ENCODE data around the gene PARVA.

PARVA gene

DNA sequence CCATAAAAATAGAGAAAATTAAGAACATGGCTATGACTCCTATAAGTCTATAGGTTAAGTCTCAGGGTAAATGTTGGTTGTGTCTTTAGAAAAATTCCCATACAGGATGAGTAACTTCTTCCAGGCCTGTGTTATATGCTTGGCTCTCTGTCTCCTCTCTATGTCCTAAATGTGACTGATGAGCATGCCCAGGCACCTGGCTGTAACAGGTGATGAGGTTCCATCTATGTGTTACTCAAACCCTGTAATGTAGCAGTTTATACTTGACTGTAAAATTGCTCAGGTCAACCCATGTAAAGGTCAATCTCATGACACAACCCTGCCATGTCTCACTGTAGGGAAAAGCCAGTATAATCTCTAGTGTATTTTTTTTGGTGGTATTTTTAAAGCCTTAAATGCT lies 69.5 kb downstream of the PARVA start:
- no peak for TF ChIP-seq TCF12 (IDR thresholded peaks at IDR 0.05; ENCODE audit: low read depth)

DNA sequence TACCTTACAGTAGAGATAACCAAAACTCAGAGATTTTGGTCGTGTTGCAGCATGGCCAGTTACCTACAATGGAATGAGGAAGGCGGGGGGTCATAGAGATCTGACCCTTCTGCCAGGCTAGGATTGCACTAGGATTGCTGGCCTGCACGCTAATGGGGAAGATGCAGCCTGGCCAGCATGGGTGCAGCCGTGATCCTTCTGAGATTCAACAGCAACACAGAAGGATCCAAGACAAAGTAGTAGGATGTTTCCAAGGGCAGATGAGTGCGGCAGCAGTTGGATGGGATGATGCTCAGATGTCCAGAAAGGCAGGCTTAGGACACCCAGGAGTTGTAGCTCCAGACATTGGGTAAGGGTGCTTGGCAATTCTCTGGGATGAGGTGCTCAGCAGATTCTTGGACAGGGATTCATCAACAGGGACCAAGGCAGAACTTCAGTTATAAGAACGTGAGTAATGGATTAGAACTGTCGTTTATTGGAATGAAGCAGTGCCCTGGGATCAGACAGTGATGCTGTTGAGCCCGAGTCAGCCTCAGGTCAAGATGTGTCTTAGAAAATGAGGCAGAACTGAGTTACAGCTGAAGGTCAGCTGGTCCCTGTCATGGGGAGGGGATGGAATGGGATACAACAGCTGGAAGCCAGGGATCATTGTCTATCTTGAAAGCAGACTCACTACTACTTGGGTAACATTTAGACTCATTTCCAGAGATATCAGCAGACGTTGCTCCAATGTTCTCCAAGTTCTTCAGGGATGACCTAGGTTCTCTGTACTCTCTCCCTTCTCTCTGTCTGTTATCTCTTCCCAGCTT lies 71.0 kb downstream of the PARVA start:
- TF ChIP-seq, protein P1, sequence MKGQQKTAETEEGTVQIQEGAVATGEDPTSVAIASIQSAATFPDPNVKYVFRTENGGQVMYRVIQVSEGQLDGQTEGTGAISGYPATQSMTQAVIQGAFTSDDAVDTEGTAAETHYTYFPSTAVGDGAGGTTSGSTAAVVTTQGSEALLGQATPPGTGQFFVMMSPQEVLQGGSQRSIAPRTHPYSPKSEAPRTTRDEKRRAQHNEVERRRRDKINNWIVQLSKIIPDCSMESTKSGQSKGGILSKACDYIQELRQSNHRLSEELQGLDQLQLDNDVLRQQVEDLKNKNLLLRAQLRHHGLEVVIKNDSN (IDR thresholded peaks at IDR 0.05) = no peak
- TF ChIP-seq EP300 (IDR thresholded peaks at IDR 0.05; ENCODE audit: borderline replicate concordance) (no peak), ZBTB7A (IDR thresholded peaks at IDR 0.05; ENCODE audit: low read depth) (no peak)
- TF ChIP-seq, protein P2, sequence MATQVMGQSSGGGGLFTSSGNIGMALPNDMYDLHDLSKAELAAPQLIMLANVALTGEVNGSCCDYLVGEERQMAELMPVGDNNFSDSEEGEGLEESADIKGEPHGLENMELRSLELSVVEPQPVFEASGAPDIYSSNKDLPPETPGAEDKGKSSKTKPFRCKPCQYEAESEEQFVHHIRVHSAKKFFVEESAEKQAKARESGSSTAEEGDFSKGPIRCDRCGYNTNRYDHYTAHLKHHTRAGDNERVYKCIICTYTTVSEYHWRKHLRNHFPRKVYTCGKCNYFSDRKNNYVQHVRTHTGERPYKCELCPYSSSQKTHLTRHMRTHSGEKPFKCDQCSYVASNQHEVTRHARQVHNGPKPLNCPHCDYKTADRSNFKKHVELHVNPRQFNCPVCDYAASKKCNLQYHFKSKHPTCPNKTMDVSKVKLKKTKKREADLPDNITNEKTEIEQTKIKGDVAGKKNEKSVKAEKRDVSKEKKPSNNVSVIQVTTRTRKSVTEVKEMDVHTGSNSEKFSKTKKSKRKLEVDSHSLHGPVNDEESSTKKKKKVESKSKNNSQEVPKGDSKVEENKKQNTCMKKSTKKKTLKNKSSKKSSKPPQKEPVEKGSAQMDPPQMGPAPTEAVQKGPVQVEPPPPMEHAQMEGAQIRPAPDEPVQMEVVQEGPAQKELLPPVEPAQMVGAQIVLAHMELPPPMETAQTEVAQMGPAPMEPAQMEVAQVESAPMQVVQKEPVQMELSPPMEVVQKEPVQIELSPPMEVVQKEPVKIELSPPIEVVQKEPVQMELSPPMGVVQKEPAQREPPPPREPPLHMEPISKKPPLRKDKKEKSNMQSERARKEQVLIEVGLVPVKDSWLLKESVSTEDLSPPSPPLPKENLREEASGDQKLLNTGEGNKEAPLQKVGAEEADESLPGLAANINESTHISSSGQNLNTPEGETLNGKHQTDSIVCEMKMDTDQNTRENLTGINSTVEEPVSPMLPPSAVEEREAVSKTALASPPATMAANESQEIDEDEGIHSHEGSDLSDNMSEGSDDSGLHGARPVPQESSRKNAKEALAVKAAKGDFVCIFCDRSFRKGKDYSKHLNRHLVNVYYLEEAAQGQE (IDR thresholded peaks at IDR 0.05; ENCODE audit: low read depth) = no peak
- TF ChIP-seq, protein P3, sequence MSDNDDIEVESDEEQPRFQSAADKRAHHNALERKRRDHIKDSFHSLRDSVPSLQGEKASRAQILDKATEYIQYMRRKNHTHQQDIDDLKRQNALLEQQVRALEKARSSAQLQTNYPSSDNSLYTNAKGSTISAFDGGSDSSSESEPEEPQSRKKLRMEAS (IDR thresholded peaks at IDR 0.05) = no peak

DNA sequence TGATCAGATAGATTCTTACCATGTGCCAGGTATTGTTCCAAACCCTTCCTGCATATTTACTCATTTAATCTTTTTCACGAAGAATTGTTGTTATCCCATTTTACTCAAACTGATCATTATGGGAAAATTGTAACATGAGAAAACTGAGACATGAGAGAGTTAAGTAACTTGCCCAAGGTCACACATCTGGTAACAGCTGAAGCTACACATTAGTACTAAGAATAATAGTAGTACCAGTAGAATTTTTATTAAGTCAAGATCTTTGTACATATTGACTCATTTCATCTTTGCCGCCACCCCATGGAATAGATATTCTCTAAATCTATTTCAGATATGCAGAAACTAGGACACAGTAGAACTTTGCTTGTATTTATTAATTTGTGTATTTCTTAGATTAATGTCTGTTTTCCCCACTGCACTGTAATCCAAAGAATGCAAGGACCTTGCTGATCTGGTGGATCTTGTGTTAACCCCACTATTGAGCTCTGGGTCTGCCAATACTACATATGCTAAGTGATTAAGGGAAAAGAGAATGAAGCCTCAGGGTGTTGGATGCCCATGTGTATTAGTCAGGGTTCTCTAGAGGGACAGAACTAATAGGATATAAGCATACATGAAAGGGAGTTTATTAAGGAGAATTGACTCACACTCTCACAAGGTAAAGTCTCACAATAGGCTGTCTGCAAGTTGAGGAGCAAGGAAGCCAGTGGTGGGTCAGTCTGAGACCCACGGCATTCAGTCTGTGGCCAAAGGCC lies 72.8 kb downstream of the PARVA start:
- TF ChIP-seq TEAD4 (IDR thresholded peaks at IDR 0.05) (no peak), TAF1 (IDR thresholded peaks at IDR 0.05; ENCODE audit: low read depth) (no peak), YY1 (IDR thresholded peaks at IDR 0.05; ENCODE audit: low read depth) (no peak), ZBTB7A (IDR thresholded peaks at IDR 0.05; ENCODE audit: low read depth) (no peak), CREB1 (IDR thresholded peaks at IDR 0.05; ENCODE audit: low read depth) (no peak), FOXM1 (IDR thresholded peaks at IDR 0.05; ENCODE audit: borderline replicate concordance, low read depth) (no peak), NFIC (IDR thresholded peaks at IDR 0.05) (no peak)
- TF ChIP-seq, protein P2 (IDR thresholded peaks at IDR 0.05; ENCODE audit: low read depth) = no peak
- TF ChIP-seq, protein P1 (IDR thresholded peaks at IDR 0.05) = no peak

DNA sequence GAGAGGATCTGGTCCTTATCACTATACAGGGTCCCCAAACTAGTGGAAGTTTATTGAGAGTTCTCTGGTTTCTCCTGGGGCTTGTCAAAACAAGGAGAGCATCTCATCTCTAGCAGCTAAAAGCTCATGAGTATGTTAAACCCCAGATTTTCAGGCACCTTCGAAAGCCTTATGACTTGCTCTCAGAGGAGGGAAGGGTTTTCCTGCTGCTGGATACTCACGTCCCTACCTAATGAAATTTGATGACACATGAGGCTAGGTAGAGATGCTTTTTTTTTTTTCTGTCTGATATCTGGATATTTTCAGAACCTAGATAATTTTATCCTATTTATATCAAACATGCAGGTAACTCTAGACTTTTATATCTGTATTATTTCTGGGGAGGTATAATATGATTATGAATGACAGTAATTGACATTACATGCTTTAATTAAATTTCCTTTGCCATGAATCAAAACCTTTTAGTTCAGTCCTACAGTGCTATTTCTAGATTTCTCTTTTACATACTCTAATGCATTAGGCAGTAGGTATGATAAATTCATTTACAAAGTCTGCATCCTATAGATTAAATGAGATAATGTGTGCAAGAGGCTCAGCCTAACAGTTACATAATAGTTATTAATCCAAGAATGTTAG lies 73.9 kb downstream of the PARVA start:
- TF ChIP-seq CEBPB (IDR thresholded peaks at IDR 0.05) = no peak
- TF ChIP-seq TEAD4 (IDR thresholded peaks at IDR 0.05) = no peak
- no peak for TF ChIP-seq CREB1 (IDR thresholded peaks at IDR 0.05; ENCODE audit: low read depth)
- TF ChIP-seq, protein P3 (IDR thresholded peaks at IDR 0.05) = no peak
- TF ChIP-seq TCF12 (IDR thresholded peaks at IDR 0.05; ENCODE audit: low read depth) = no peak
- no peak for TF ChIP-seq FOXM1 (IDR thresholded peaks at IDR 0.05; ENCODE audit: borderline replicate concordance, low read depth)
- TF ChIP-seq, protein P1 (IDR thresholded peaks at IDR 0.05) = no peak
- TF ChIP-seq NFIC (IDR thresholded peaks at IDR 0.05) = no peak
- no peak for TF ChIP-seq YY1 (IDR thresholded peaks at IDR 0.05; ENCODE audit: low read depth)
- no peak for TF ChIP-seq RAD21 (IDR thresholded peaks at IDR 0.05; ENCODE audit: low read depth)

DNA sequence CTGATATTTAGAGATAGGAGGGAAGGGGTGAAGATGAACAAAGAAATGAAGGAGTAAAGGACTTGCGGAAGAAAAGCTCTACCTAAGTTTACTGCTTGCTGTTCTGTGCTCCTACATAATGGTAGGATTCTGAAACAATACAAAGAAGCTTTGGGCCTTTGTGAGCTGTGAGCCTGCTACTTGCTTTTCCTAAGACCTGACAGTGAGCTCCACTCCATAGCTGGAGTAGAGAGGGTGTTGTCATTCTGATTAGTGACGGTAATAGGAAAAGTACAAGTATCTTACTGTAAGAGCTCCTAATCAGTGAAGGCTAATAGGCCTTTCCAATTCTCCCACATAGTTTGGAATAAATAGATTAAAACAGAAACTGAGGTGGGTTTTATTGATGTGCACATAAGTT lies 75.9 kb downstream of the PARVA start:
- TF ChIP-seq ZBTB7A (IDR thresholded peaks at IDR 0.05; ENCODE audit: low read depth) (no peak), CEBPB (IDR thresholded peaks at IDR 0.05) (no peak), FOXM1 (IDR thresholded peaks at IDR 0.05; ENCODE audit: borderline replicate concordance, low read depth) (no peak), RAD21 (IDR thresholded peaks at IDR 0.05; ENCODE audit: low read depth) (no peak), NFIC (IDR thresholded peaks at IDR 0.05) (no peak), CREB1 (IDR thresholded peaks at IDR 0.05; ENCODE audit: low read depth) (no peak), YY1 (IDR thresholded peaks at IDR 0.05; ENCODE audit: low read depth) (no peak), EGR1 (IDR thresholded peaks at IDR 0.05) (no peak), TEAD4 (IDR thresholded peaks at IDR 0.05) (no peak), EP300 (IDR thresholded peaks at IDR 0.05; ENCODE audit: borderline replicate concordance) (no peak), TAF1 (IDR thresholded peaks at IDR 0.05; ENCODE audit: low read depth) (no peak), TCF12 (IDR thresholded peaks at IDR 0.05; ENCODE audit: low read depth) (no peak)
- TF ChIP-seq, protein P1 (IDR thresholded peaks at IDR 0.05) = no peak
- TF ChIP-seq, protein P3 (IDR thresholded peaks at IDR 0.05) = no peak
- TF ChIP-seq, protein P2 (IDR thresholded peaks at IDR 0.05; ENCODE audit: low read depth) = no peak

Data from Ishikawa (cell line).